Left ventricle myocardium inferior (tissue), 1 donor: ENCODE measurements around the gene PLK5. TPM values are rescaled to one million over a fixed set of nuclear protein-coding genes. Genes with fewer than 3 reads are reported as not detected.

ENCODE experiments used
- DNase-seq: peaks from one replicate; pipeline ENCODE4 v3.0.0-alpha.2; 2020
- H3K27ac ChIP-seq: fragments of 200-600 bp; replicated peaks from 2 replicates; pipeline ENCODE4 v1.8.0; 2021
- H3K27me3 ChIP-seq: fragments of 200-600 bp; 2 replicates; pipeline ENCODE4 v1.8.0; 2021; ENCODE audit warnings: low read depth
- H3K36me3 ChIP-seq: fragments of 200-600 bp; 2 replicates; pipeline ENCODE4 v1.8.0; 2021
- H3K4me1 ChIP-seq: fragments of 200-600 bp; 2 replicates; pipeline ENCODE4 v1.8.0; 2021
- H3K4me3 ChIP-seq: fragments of 200-600 bp; 2 replicates; pipeline ENCODE4 v1.8.0; 2021; ENCODE audit warnings: mild to moderate bottlenecking, moderate library complexity
- H3K9me3 ChIP-seq: fragments of 200-600 bp; replicated peaks from 2 replicates; pipeline ENCODE4 v1.8.0; 2021
- CTCF ChIP-seq: fragments of 200-600 bp; IDR thresholded peaks from 2 replicates; pipeline ENCODE4 v1.8.0; 2021; ENCODE audit warnings: antibody characterized with exemption, mild to moderate bottlenecking, borderline replicate concordance
- intact Hi-C: fragments of 100-400 bp; cut with micrococcal nuclease; formaldehyde crosslinking; loops from one replicate; pipeline ENCODE4 v1.11.0; 2022
- total RNA-seq: library from RNA; stranded (reverse); fragmentation: NEBNext Ultra II Directional; extraction: Animal tissue kit (Norgen Biotek cat#: 25700); gene quantifications from one replicate; pipeline ENCODE4 v1.2.1, GENCODE V29; 2021
- donor health status: DM: no; HTN: yes; CAD: no; lungs with severe emphysema.

The PLK5 gene
- total RNA-seq, 1 donor from 2014 or later = not detected

GRCh38 chr19:1555487-1556389 is 31.9 kb downstream of the PLK5 start:
- Histone ChIP-seq H3K27ac (no peak overlapping the region), H3K4me3 (no peak overlapping the region), H3K4me1 (peaks cover 7% of the 10 kb centered on the region), H3K27me3 (no peaks in the 10 kb centered on the region), H3K36me3 (peaks cover 16% of the 10 kb centered on the region), H3K9me3 (no peaks in the 10 kb centered on the region)
- TF ChIP-seq CTCF = no peak
- no peak for DNase-seq
- intact Hi-C loops = no loop called here

- peaks cover 11% of the 10 kb centered on the region for H3K4me1 ChIP-seq
- H3K27me3 ChIP-seq = no peaks in the 10 kb centered on the region
- no peak for TF ChIP-seq CTCF
- no peak overlapping the region for H3K4me3 ChIP-seq
- peaks cover 16% of the 10 kb centered on the region for H3K36me3 ChIP-seq
- no peaks in the 10 kb centered on the region for H3K9me3 ChIP-seq
- no peak for DNase-seq
- H3K27ac ChIP-seq = no peak overlapping the region
- intact Hi-C loops = no loop called here
Observed at GRCh38 chr19:1556390-1557070, 32.7 kb downstream of the PLK5 start.

- Histone ChIP-seq H3K4me3 (no peak overlapping the region), H3K4me1 (peaks cover 11% of the 10 kb centered on the region), H3K27me3 (no peaks in the 10 kb centered on the region), H3K27ac (no peak overlapping the region), H3K36me3 (peaks cover 16% of the 10 kb centered on the region), H3K9me3 (no peaks in the 10 kb centered on the region)
- DNase-seq = no peak
- intact Hi-C loops = no loop called here
- no peak for TF ChIP-seq CTCF
Observed at GRCh38 chr19:1558552-1558951, 34.7 kb downstream of the PLK5 start.

GRCh38 chr19:1560286-1560882 is 36.5 kb downstream of the PLK5 start:
- intact Hi-C loops = no loop called here
- TF ChIP-seq CTCF = no peak
- H3K4me3 ChIP-seq = no peak overlapping the region
- no peaks in the 10 kb centered on the region for H3K27me3 ChIP-seq
- no peak overlapping the region for H3K27ac ChIP-seq
- peaks cover 11% of the 10 kb centered on the region for H3K4me1 ChIP-seq
- no peaks in the 10 kb centered on the region for H3K9me3 ChIP-seq
- no peak for DNase-seq
- peaks cover 12% of the 10 kb centered on the region for H3K36me3 ChIP-seq

GRCh38 chr19:1561236-1561842 is 37.5 kb downstream of the PLK5 start:
- intact Hi-C loops = no loop called here
- TF ChIP-seq CTCF = no peak
- H3K36me3 ChIP-seq = peaks cover 3% of the 10 kb centered on the region

More at GRCh38 chr19:1561236-1561842, 37.5 kb downstream of the PLK5 start:
- Histone ChIP-seq H3K27ac (no peak overlapping the region), H3K4me3 (no peak overlapping the region), H3K27me3 (no peaks in the 10 kb centered on the region), H3K4me1 (peaks cover 20% of the 10 kb centered on the region), H3K9me3 (no peaks in the 10 kb centered on the region)
- DNase-seq = no peak
